A673 (cell line): ENCODE measurements around the gene M6PR. TPM values are rescaled to one million over a fixed set of nuclear protein-coding genes. Genes with fewer than 3 reads are reported as not detected.
"Not testable (repeated sequence)": the region's sequence is repeated elsewhere in the genome, so short reads cannot be mapped to it uniquely, and the experiment has no call there.

Source experiments
- BruUV-seq: library from RNA; stranded (reverse); fragments of 400-500 nt; replicated peaks from 2 replicates; lab custom pipeline; 2021; lab: Mats Ljungman, UMichigan
- CTCF ChIA-PET: fragments of 300-600 bp; sonication (Branson Sonifier 250); formaldehyde crosslinking; loops from one replicate; lab custom pipeline; 2022; ENCODE audit warnings: antibody characterized with exemption; lab: Charles Lee
- POLR2A ChIA-PET: fragments of 300-600 bp; sonication (Branson Sonifier 250); formaldehyde crosslinking; loops from one replicate; lab custom pipeline; 2022; ENCODE audit warnings: antibody characterized with exemption; ENCODE audit not compliant: low non-redundant PET; lab: Charles Lee
- DNase-seq: peaks from one replicate; pipeline ENCODE4 v3.0.0-alpha.2; 2015; ENCODE audit warnings: low spot score
- H3K27ac ChIP-seq: fragments of 200-600 bp; sonication (generic); 2 replicates; pipeline ENCODE4 v1.5.1; 2016; ENCODE audit warnings: mixed run types, low read depth, mild to moderate bottlenecking, mixed read lengths, antibody characterized with exemption, low read length; ENCODE audit not compliant: poor library complexity, severe bottlenecking
- H3K27me3 ChIP-seq: fragments of 200-600 bp; sonication (generic); replicated peaks from 2 replicates; pipeline ENCODE4 v1.6.1; 2017; ENCODE audit warnings: mixed run types, low read depth, mild to moderate bottlenecking, mixed read lengths, antibody characterized with exemption, low read length; ENCODE audit not compliant: insufficient read depth, poor library complexity
- H3K36me3 ChIP-seq: fragments of 200-600 bp; sonication (generic); 2 replicates; pipeline ENCODE4 v1.6.1; 2016; ENCODE audit warnings: mixed run types, mild to moderate bottlenecking, mixed read lengths, antibody characterized with exemption, low read length; ENCODE audit not compliant: insufficient read depth, poor library complexity, severe bottlenecking
- H3K4me1 ChIP-seq: fragments of 200-600 bp; sonication (generic); 2 replicates; pipeline ENCODE4 v1.6.1; 2017; ENCODE audit warnings: mixed run types, mild to moderate bottlenecking, mixed read lengths, antibody characterized with exemption, low read length; ENCODE audit not compliant: insufficient read depth, poor library complexity, severe bottlenecking
- H3K4me3 ChIP-seq: fragments of 200-600 bp; sonication (generic); 2 replicates; pipeline ENCODE4 v1.5.1; 2016; ENCODE audit warnings: low read depth, mixed run types, mild to moderate bottlenecking, mixed read lengths, low read length; ENCODE audit not compliant: poor library complexity, severe bottlenecking
- H3K9me3 ChIP-seq: fragments of 200-600 bp; sonication (generic); 2 replicates; pipeline ENCODE4 v1.6.1; 2016; ENCODE audit warnings: mixed run types, low read depth, mild to moderate bottlenecking, mixed read lengths, antibody characterized with exemption, low read length; ENCODE audit not compliant: poor library complexity, severe bottlenecking
- EZH2 ChIP-seq: fragments of 200-600 bp; sonication (generic); IDR thresholded peaks from 2 replicates; pipeline ENCODE4 v1.6.1; 2017; ENCODE audit warnings: borderline replicate concordance, low read depth, mild to moderate bottlenecking, mixed read lengths, antibody characterized with exemption, low read length; ENCODE audit not compliant: poor library complexity, severe bottlenecking
- intact Hi-C: fragments of 100-400 bp; cut with micrococcal nuclease; formaldehyde crosslinking; loops from one replicate; pipeline ENCODE4 v1.10.0; 2022; ENCODE audit not compliant: unreplicated experiment
- total RNA-seq: library from RNA; stranded (reverse); gene quantifications from 2 replicates; pipeline ENCODE4 v1.2.3, GENCODE V29; 2021
- TF ChIP-seq, protein P1 (sequence below): fragments of 300-800, 200-600 bp; sonication (generic); conservative IDR thresholded peaks from 2 replicates; pipeline ENCODE4 v1.5.1; 2017; ENCODE audit warnings: low read depth, mild to moderate bottlenecking, antibody characterized with exemption, low read length, moderate library complexity, mixed read lengths

M6PR gene
- total RNA-seq, 1 experiment from 2014 or later = 160 TPM

DNA sequence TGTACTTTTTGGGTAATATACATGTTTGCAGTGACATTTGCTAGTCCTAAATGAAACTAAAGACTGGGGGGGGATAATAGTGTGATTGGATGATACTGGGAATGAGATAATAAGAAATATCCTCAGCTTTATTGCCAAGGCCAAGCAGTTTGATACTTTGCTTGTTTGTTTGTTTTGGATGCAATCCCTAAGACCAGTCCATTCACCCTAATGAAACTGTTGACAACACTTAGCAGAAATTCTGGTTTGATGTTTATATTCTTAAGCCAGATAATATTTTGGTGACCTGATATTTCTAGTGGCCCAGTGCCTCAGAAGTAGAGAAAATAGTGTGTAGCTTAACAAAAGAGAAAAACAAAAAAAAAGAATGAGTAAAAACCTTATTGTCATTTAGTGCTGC lies 33.3 kb downstream of the M6PR start:
- no peak overlapping the region for H3K4me3 ChIP-seq
- DNase-seq = no peak
- no peak for TF ChIP-seq EZH2
- TF ChIP-seq, protein P1, sequence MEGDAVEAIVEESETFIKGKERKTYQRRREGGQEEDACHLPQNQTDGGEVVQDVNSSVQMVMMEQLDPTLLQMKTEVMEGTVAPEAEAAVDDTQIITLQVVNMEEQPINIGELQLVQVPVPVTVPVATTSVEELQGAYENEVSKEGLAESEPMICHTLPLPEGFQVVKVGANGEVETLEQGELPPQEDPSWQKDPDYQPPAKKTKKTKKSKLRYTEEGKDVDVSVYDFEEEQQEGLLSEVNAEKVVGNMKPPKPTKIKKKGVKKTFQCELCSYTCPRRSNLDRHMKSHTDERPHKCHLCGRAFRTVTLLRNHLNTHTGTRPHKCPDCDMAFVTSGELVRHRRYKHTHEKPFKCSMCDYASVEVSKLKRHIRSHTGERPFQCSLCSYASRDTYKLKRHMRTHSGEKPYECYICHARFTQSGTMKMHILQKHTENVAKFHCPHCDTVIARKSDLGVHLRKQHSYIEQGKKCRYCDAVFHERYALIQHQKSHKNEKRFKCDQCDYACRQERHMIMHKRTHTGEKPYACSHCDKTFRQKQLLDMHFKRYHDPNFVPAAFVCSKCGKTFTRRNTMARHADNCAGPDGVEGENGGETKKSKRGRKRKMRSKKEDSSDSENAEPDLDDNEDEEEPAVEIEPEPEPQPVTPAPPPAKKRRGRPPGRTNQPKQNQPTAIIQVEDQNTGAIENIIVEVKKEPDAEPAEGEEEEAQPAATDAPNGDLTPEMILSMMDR = no peak
- H3K9me3 ChIP-seq = no peaks in the 10 kb centered on the region
- peaks cover 7% of the 10 kb centered on the region for H3K36me3 ChIP-seq
- no peak overlapping the region for H3K27ac ChIP-seq
- intact Hi-C loops = no loop called here
- H3K4me1 ChIP-seq = peaks cover 9% of the 10 kb centered on the region
- H3K27me3 ChIP-seq = no peaks in the 10 kb centered on the region
- TSS peak; percentile 47 for BruUV-seq
- ChIA-PET CTCF (no interaction called here), POLR2A (no interaction called here)

DNA sequence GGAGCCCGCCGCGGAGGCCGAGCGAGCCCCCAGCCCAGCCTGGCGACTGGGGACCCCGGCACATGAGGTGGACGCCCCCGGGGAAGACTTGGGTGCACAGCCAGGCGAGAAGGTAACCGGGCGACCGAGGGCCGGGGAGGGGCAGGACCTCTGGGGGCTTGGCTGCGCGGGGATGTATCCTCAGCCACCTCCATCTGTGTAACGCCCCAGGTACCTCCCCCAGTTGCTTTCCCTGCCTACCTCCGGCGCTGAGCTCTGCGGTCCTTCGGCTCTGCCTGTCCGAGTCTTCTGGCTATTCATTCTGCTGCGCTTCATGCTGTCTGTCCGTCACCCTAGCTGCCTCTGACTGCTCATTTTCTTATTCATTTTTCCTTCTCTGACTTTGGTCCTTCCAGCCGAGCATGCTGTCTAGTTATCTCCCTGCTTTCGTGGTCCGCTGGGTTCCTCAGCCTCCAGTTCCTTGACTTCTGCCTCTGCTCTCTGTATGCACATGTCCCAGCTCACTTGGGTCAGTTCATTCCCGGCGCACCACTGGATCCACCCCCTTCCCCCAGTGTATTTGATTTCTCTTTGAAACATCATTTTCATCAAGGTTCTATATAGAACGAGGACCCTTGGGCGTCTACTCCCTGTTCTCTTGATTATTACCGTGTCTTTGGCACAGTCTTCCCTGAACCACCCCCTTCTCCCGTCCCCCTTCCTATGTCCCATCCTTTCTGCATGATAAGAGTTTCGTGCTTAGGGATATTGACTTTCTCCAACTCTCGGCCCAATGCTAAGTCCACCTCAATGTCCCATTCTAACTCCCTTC lies 34.5 kb downstream of the M6PR start:
- H3K4me3 ChIP-seq = peak overlapping the region; percentile 68
- no TSS peak for BruUV-seq
- TF ChIP-seq EZH2 = no peak
- TF ChIP-seq, protein P1 = no peak
- CTCF ChIA-PET = interaction anchor here (0.7 to 1.0 kb wide), 2 partner anchors 35 to 258 kb away, joined by 3 to 8 read pairs; partner anchors contain the start of gene M6PR
- H3K27ac ChIP-seq = no peak overlapping the region
- no peaks in the 10 kb centered on the region for H3K27me3 ChIP-seq
- peaks cover 9% of the 10 kb centered on the region for H3K4me1 ChIP-seq
- peak; percentile 34 for DNase-seq
- peaks cover 7% of the 10 kb centered on the region for H3K36me3 ChIP-seq
- intact Hi-C loops = loop anchor here (5.0 kb wide), 1 partner anchor 32 kb away; the partner anchor contains the start of gene M6PR
- POLR2A ChIA-PET = no interaction called here
- no peaks in the 10 kb centered on the region for H3K9me3 ChIP-seq

DNA sequence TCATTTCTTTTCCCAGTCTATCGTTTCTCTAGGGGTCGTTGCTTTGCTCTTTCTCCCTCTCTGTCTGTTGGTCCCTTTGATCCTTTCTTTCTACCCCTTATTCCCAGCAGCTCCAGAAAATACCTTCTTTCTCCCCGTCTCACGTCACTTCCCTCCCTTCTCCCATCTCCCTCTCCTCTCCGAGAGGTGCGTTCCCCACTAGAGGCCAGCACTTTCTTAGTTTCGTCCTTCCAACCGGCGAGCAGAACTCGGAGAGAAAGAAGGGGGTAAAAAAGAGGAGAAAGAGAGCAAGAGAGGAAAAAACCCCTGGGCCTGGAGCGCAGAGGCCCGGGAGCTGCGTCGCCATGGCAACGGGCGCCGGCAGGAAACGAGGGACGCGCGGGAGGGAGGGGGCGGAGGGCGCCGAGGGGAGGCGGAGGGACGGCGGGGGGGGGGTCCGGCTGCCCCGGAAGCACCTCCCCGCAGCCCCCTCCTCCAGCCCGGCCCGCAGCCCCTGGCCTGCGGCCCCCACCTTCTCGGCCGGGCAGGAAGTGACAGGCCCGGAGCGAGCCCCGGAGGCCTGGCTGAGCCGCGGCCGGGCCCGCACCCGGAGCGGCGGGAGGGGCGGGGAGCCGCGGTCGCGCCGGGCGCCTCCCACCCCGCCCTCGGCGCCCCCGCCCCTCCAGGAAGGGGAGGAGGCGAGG lies 35.3 kb downstream of the M6PR start, which contains the start of gene PHC1:
Gene PHC1, plus strand, starts transcription at position 477 of the 683 bp plus-strand sequence. CDS start 3,169 bp downstream, outside the sequence.
- H3K27me3 ChIP-seq, H3K9me3 ChIP-seq, H3K4me1 ChIP-seq, H3K36me3 ChIP-seq, BruUV-seq, POLR2A ChIA-PET: not testable (repeated sequence)
- TF ChIP-seq, protein P1 = peak; percentile 54
- CTCF ChIA-PET = interaction anchor here (0.7 to 1.0 kb wide), 2 partner anchors 35 to 257 kb away, joined by 3 to 8 read pairs; partner anchors contain the start of gene M6PR
- Histone ChIP-seq H3K27ac (peak within 1 kb of the TSS; percentile 78), H3K4me3 (peak within 1 kb of the TSS; percentile 68)
- intact Hi-C loops = loop anchor here (5.0 kb wide), 1 partner anchor 33 kb away; the partner anchor contains the start of gene M6PR
- DNase-seq = peak; percentile 88
